ENCODE measurements around the gene PARVB. TPM values are rescaled to one million over a fixed set of nuclear protein-coding genes. Genes with fewer than 3 reads are reported as not detected.
"Not testable (repeated sequence)": the region's sequence is repeated elsewhere in the genome, so short reads cannot be mapped to it uniquely, and the experiment has no call there.

Gene PARVB
- total RNA-seq, 6 experiments from 2014 or later, result 36.5 to 44.2 (median 38.9) TPM

GRCh38 chr22:44049486-44050231 is 25.6 kb downstream of the PARVB start:
- no peak overlapping the region for H3K4me3 Mint-ChIP-seq
- TF ChIP-seq, protein P1, sequence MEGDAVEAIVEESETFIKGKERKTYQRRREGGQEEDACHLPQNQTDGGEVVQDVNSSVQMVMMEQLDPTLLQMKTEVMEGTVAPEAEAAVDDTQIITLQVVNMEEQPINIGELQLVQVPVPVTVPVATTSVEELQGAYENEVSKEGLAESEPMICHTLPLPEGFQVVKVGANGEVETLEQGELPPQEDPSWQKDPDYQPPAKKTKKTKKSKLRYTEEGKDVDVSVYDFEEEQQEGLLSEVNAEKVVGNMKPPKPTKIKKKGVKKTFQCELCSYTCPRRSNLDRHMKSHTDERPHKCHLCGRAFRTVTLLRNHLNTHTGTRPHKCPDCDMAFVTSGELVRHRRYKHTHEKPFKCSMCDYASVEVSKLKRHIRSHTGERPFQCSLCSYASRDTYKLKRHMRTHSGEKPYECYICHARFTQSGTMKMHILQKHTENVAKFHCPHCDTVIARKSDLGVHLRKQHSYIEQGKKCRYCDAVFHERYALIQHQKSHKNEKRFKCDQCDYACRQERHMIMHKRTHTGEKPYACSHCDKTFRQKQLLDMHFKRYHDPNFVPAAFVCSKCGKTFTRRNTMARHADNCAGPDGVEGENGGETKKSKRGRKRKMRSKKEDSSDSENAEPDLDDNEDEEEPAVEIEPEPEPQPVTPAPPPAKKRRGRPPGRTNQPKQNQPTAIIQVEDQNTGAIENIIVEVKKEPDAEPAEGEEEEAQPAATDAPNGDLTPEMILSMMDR (IDR thresholded peaks at IDR 0.05), result no peak
- DNase-seq, result no peak
- peaks cover 14% of the 10 kb centered on the region for H3K4me1 Mint-ChIP-seq (ENCODE audit: low read depth)
- H3K27me3 Mint-ChIP-seq (ENCODE audit: insufficient read depth), result peaks cover 3% of the 10 kb centered on the region
- H3K9me3 Mint-ChIP-seq, result no peaks in the 10 kb centered on the region
- H3K27ac Mint-ChIP-seq, result no peak overlapping the region
- H3K36me3 Mint-ChIP-seq (ENCODE audit: low read depth), result no peaks in the 10 kb centered on the region

DNA sequence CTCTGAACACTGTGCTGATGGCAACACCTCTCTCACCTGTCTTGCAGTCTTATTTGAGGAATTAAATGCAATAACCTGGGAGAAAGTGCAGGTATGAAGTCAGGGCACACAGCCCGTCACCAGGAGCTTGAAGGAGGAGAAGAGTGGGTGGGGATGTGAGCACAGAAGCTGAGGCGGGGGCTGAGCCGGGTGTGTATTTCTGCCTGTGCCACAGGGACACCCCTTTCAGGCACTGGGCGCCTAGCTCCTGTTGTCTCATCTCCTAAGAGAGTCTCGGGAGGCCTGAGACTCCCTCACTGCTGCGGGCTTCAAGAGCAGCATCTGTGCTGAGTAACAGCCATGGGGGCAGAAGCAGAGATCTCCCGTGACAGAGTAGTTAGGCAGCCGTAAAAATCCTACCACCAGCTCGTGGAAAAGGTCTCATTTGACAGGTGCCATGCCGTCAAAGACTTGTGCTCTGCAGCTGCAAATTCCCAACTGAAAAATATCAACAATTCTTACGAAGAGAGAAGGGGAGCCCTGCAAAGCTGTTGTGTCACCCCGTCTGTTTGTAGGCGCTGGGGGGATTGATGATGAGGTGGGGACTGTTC is 26.8 kb downstream of the PARVB start:
- Mint-ChIP-seq H3K27ac (no peak overlapping the region), H3K9me3 (no peaks in the 10 kb centered on the region), H3K4me1 (ENCODE audit: low read depth) (peaks cover 2% of the 10 kb centered on the region; the same call in 1 of the 2 replicates), H3K4me3 (no peak overlapping the region), H3K27me3 (ENCODE audit: insufficient read depth) (peaks cover 3% of the 10 kb centered on the region; the same call in 1 of the 2 replicates), H3K36me3 (ENCODE audit: low read depth) (no peaks in the 10 kb centered on the region)
- TF ChIP-seq, protein P1 (IDR thresholded peaks at IDR 0.05), result no peak
- DNase-seq, result no peak

DNA sequence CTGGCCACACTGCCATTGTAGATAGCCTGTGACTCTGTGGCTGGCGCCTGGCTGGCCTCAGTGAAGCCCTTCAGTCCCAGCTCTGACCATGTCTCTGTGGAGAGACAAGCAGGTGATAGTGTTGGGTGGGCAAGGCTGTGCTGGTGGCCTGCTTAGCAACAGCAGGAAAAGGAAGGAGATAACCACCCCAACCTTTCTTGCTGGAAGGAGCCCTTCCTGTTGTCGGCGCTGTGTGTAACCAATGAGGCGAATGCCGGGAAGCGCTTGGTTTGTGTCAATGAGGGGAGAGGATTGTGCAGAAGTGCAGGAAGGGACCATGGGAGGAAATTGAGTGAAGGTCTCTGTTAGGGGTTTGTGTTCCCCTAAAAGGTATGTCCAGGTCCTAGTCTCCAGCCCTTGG is 27.3 kb downstream of the PARVB start:
- no peak for DNase-seq
- Mint-ChIP-seq H3K4me3 (no peak overlapping the region), H3K9me3 (no peaks in the 10 kb centered on the region), H3K4me1 (ENCODE audit: low read depth) (no peaks in the 10 kb centered on the region), H3K27me3 (ENCODE audit: insufficient read depth) (no peaks in the 10 kb centered on the region), H3K27ac (no peak overlapping the region), H3K36me3 (ENCODE audit: low read depth) (no peaks in the 10 kb centered on the region)
- TF ChIP-seq, protein P1 (IDR thresholded peaks at IDR 0.05), result no peak

GRCh38 chr22:44051961-44052360 is 27.9 kb downstream of the PARVB start:
- no peaks in the 10 kb centered on the region for H3K36me3 Mint-ChIP-seq (ENCODE audit: low read depth)
- no peak for DNase-seq
- no peak overlapping the region for H3K27ac Mint-ChIP-seq
- H3K9me3 Mint-ChIP-seq, result no peaks in the 10 kb centered on the region
- H3K4me3 Mint-ChIP-seq, result no peak overlapping the region
- TF ChIP-seq, protein P1 (IDR thresholded peaks at IDR 0.05), result no peak
- no peaks in the 10 kb centered on the region for H3K27me3 Mint-ChIP-seq (ENCODE audit: insufficient read depth)
- peaks cover 2% of the 10 kb centered on the region for H3K4me1 Mint-ChIP-seq (ENCODE audit: low read depth)

- no peak overlapping the region for H3K27ac Mint-ChIP-seq
- H3K4me1 Mint-ChIP-seq (ENCODE audit: low read depth), result peaks cover 15% of the 10 kb centered on the region
- DNase-seq, result no peak
- no peak overlapping the region for H3K4me3 Mint-ChIP-seq
- TF ChIP-seq, protein P1 (IDR thresholded peaks at IDR 0.05), result no peak
- H3K27me3 Mint-ChIP-seq (ENCODE audit: insufficient read depth), result no peaks in the 10 kb centered on the region
- peaks cover 15% of the 10 kb centered on the region for H3K36me3 Mint-ChIP-seq (ENCODE audit: low read depth)
- H3K9me3 Mint-ChIP-seq, result peaks cover 6% of the 10 kb centered on the region
These were observed 31.7 kb downstream of the PARVB start for GRCh38 chr22:44055805-44056204.

DNA sequence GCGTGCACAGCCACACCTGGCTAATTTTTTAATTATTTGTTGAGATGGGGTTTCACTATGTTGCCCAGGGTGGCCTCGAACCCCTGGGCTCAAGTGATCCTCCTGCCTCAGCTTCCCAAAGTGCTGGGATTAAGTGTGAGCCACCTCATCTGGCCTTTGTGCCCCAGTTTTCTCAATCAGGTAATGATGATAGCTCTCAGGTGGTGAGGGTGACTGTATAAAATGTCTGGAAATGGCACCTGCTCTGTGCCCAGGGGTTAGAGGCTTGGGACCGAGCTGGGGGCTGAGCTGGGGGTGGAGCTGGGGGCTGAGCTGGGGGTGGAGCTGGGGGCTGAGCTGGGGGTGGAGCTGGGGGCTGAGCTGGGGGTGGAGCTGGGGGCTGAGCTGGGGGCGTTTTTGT is 32.5 kb downstream of the PARVB start:
- not testable (repeated sequence) for H3K4me3 Mint-ChIP-seq; H3K27ac Mint-ChIP-seq; DNase-seq; H3K9me3 Mint-ChIP-seq; H3K27me3 Mint-ChIP-seq (ENCODE audit: insufficient read depth)
- Mint-ChIP-seq H3K36me3 (ENCODE audit: low read depth) (peaks cover 15% of the 10 kb centered on the region), H3K4me1 (ENCODE audit: low read depth) (peaks cover 15% of the 10 kb centered on the region)

All from HFFc6 (cell line).